ENCODE data around the gene USP5. TPM values are rescaled to one million over a fixed set of nuclear protein-coding genes. Genes with fewer than 3 reads are reported as not detected.
A peak's percentile ranks its signal among the peaks of the same experiment; 100 is the strongest.

USP5 gene
- total RNA-seq, 1 donor from 2014 or later = 110 TPM

DNA sequence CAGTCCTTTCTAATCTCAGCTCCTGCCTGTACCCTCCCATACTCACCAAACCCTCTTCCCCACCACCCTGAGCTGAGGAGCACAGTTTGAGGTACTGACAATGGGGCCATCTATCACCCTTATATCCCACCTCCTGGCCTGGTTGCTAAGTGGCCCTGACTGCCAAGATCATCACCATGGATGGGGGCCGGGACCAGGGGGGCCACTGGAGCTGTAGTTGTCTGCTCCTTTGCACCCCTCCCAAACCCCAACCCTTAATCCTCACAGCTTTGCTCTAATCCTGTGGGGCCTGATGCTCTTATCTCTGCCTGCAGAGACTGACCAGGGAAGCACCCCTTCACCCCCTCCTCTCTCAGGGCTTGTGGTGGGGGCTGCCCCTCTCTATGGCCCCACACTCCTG, 11.6 kb upstream of the USP5 start:
- H3K4me1 Mint-ChIP-seq = peaks cover 14% of the 10 kb centered on the region
- H3K27ac Mint-ChIP-seq = peak overlapping the region; percentile 41
- no peaks in the 10 kb centered on the region for H3K9me3 Mint-ChIP-seq
- ChIA-PET POLR2A (interaction anchor here (0.6 to 3.5 kb wide), 4 partner anchors 8 to 839 kb away, joined by 3 to 15 read pairs (median 4); partner anchors contain the start of genes CDCA3 and USP5), CTCF (interaction anchor here (1.6 to 1.7 kb wide), 2 partner anchors 9 to 33 kb away, joined by 5 read pairs; partner anchors contain the start of gene SPSB2)
- H3K4me3 Mint-ChIP-seq = no peak overlapping the region
- no peaks in the 10 kb centered on the region for H3K36me3 Mint-ChIP-seq (ENCODE audit: low read depth)
- DNase-seq (no peak), ATAC-seq (ENCODE audit: low read depth) (no peak)
- no peak for TF ChIP-seq CTCF (IDR thresholded peaks at IDR 0.05)
- intact Hi-C loops (cut with micrococcal nuclease) = no loop called here
- H3K27me3 Mint-ChIP-seq = peaks cover 2% of the 10 kb centered on the region

DNA sequence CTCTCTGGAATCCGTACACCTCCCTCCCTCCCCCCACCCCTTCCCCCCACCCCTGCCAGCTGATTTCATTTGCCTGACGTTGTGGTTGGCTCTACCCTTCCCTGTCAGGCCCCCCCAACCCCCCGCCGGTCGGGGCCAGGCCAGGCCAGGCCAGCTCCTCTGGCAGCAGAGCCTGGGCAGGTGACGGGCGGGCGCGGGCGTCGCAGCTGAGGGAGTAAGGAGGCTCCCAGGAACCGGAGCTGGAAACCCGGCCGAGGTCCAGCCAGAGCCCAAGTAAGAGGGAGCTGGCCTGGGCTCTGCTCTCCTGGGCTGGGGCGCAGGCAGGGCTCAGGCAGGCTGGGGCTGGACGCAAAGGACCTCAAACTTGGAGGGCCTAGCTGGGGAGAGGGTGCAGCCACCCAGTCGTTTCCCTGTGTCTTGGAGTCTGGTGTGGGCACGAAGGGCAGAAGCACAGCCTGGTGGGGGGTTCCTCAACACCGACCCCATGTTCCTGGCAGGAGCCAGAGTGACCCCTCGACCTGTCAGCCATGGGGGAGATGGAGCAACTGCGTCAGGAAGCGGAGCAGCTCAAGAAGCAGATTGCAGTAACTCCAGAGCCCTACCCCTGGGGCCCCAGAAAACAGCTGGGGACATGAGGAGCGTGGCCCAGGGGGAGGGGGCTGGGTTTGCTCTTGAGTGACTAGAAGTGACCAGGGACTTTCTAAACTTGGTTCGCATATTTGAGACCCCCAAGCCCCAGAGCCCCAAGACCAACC, 11.0 kb upstream of the USP5 start, which contains the start of gene GNB3:
TSS of gene GNB3 (plus strand) at position 165 of the 755 bp plus-strand sequence. CDS start at position 528, 363 bp downstream.
- intact Hi-C loops (cut with micrococcal nuclease) = no loop called here
- Mint-ChIP-seq H3K4me1 (peaks cover 14% of the 10 kb centered on the region), H3K9me3 (no peaks in the 10 kb centered on the region), H3K4me3 (no peak within 1 kb of the TSS), H3K27ac (peak within 1 kb of the TSS; percentile 41), H3K27me3 (peaks cover 2% of the 10 kb centered on the region), H3K36me3 (ENCODE audit: low read depth) (no peaks in the 10 kb centered on the region)
- no peak for DNase-seq
- ATAC-seq (ENCODE audit: low read depth) = no peak
- POLR2A ChIA-PET = interaction anchor here (0.6 to 3.5 kb wide), 3 partner anchors 11 to 838 kb away, joined by 3 to 15 read pairs (median 5); partner anchors contain the start of genes CDCA3 and USP5
- CTCF ChIA-PET = interaction anchor here (1.6 to 1.7 kb wide), 2 partner anchors 10 to 32 kb away, joined by 5 read pairs; partner anchors contain the start of gene SPSB2
- no peak for TF ChIP-seq CTCF (IDR thresholded peaks at IDR 0.05)

GRCh38 chr12:6842075-6842474, 9.9 kb upstream of the USP5 start:
- Mint-ChIP-seq H3K4me1 (peaks cover 14% of the 10 kb centered on the region), H3K36me3 (ENCODE audit: low read depth) (no peaks in the 10 kb centered on the region), H3K9me3 (no peaks in the 10 kb centered on the region), H3K27me3 (peaks cover 2% of the 10 kb centered on the region), H3K27ac (no peak overlapping the region), H3K4me3 (no peak overlapping the region)
- no peak for DNase-seq
- ATAC-seq (ENCODE audit: low read depth) = no peak
- intact Hi-C loops (cut with micrococcal nuclease) = no loop called here
- no peak for TF ChIP-seq CTCF (IDR thresholded peaks at IDR 0.05)
- CTCF ChIA-PET = interaction anchor here (0.6 kb wide), 1 partner anchor 19 kb away, joined by 3 read pairs; no protein-coding TSS in a partner anchor
- POLR2A ChIA-PET = interaction anchor here (0.6 to 1.5 kb wide), 2 partner anchors 9 to 1226 kb away, joined by 5 read pairs; partner anchors contain the start of gene CDCA3

DNA sequence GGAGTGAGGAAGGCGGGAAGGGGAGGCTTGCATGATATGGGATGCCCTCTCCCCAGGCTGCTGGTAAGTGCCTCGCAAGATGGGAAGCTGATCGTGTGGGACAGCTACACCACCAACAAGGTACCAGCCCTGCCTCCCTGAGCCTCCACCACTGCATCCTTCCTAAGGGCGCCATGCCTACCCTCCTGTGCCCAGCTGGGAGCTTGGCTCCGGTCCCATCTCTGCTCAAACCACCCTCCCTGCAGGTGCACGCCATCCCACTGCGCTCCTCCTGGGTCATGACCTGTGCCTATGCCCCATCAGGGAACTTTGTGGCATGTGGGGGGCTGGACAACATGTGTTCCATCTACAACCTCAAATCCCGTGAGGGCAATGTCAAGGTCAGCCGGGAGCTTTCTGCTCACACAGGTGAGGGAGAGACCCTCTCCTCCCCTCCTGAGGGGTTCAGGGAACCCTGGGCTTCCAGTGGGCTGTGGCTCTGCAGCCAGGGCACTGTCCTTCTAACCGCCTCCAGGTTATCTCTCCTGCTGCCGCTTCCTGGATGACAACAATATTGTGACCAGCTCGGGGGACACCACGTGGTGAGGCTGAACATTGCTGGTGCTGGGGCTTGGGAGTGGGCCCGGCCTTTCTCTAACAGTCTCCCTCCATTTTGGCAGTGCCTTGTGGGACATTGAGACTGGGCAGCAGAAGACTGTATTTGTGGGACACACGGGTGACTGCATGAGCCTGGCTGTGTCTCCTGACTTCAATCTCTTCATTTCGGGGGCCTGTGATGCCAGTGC, 8.6 kb upstream of the USP5 start:
- ChIA-PET POLR2A (interaction anchor here (1.5 kb wide), 1 partner anchor 8 kb away, joined by 5 read pairs; the partner anchor contains the start of gene CDCA3), CTCF (no interaction called here)
- Mint-ChIP-seq H3K27me3 (peaks cover under 1% of the 10 kb centered on the region), H3K36me3 (ENCODE audit: low read depth) (no peaks in the 10 kb centered on the region), H3K27ac (peak overlapping the region; percentile 18), H3K4me3 (no peak overlapping the region), H3K4me1 (peaks cover 14% of the 10 kb centered on the region), H3K9me3 (no peaks in the 10 kb centered on the region)
- TF ChIP-seq CTCF (IDR thresholded peaks at IDR 0.05) = no peak
- ATAC-seq (ENCODE audit: low read depth) (no peak), DNase-seq (no peak)
- intact Hi-C loops (cut with micrococcal nuclease) = no loop called here

All from activated B cell treated with CpG ODN at 0.5 μM for 24 hours (primary cell).